DOHH2 (cell line): ENCODE measurements around the gene PPP2R2C.

Source experiments
- H3F3A ChIP-seq: fragments of 200-600 bp; sonication (generic), shearing (Covaris generic); 2 replicates; pipeline ENCODE4 v1.6.0; 2016; ENCODE audit warnings: antibody characterized with exemption, mild to moderate bottlenecking; ENCODE audit not compliant: control insufficient read depth, insufficient read depth
- H3K27ac ChIP-seq: fragments of 200-600 bp; sonication (generic); 2 replicates; pipeline ENCODE4 v1.5.1; 2014; ENCODE audit warnings: low read depth, mild to moderate bottlenecking, low read length, moderate library complexity
- H3K27me3 ChIP-seq: fragments of 200-600 bp; sonication (generic); 2 replicates; pipeline ENCODE4 v1.6.1; 2014; ENCODE audit warnings: mild to moderate bottlenecking, low read length, mixed read lengths; ENCODE audit not compliant: control insufficient read depth
- H3K36me3 ChIP-seq: fragments of 200-600 bp; sonication (generic); 2 replicates; pipeline ENCODE4 v1.6.1; 2014; ENCODE audit warnings: mild to moderate bottlenecking, low read length, moderate library complexity, mixed read lengths; ENCODE audit not compliant: control insufficient read depth
- H3K4me1 ChIP-seq: fragments of 200-600 bp; sonication (generic); 2 replicates; pipeline ENCODE4 v1.6.1; 2014; ENCODE audit warnings: mild to moderate bottlenecking, low read length, mixed read lengths; ENCODE audit not compliant: control insufficient read depth
- H3K4me2 ChIP-seq: fragments of 200-600 bp; sonication (generic); 2 replicates; pipeline ENCODE4 v1.6.0; 2014; ENCODE audit warnings: mild to moderate bottlenecking, low read length, moderate library complexity
- H3K4me3 ChIP-seq: fragments of 200-600 bp; sonication (generic); 2 replicates; pipeline ENCODE4 v1.5.1; 2014; ENCODE audit warnings: mild to moderate bottlenecking, low read length, mixed read lengths
- H3K79me2 ChIP-seq: fragments of 200-600 bp; sonication (generic); 2 replicates; pipeline ENCODE4 v1.6.1; 2014; ENCODE audit warnings: mild to moderate bottlenecking, low read length, mixed read lengths; ENCODE audit not compliant: control insufficient read depth
- H3K9me2 ChIP-seq: fragments of 200-600 bp; sonication (generic); replicated peaks from 2 replicates; pipeline ENCODE4 v1.6.1; 2014; ENCODE audit warnings: mild to moderate bottlenecking, low read length, mixed read lengths; ENCODE audit not compliant: control insufficient read depth
- H3K9me3 ChIP-seq: fragments of 200-600 bp; sonication (generic); 2 replicates; pipeline ENCODE4 v1.6.1; 2014; ENCODE audit warnings: antibody characterized with exemption, low read length, mixed read lengths; ENCODE audit not compliant: control insufficient read depth, insufficient read depth
- H4K20me1 ChIP-seq: fragments of 200-600 bp; sonication (generic); 2 replicates; pipeline ENCODE4 v1.6.0; 2014; ENCODE audit warnings: low read depth, mild to moderate bottlenecking, antibody characterized with exemption, low read length, moderate library complexity; ENCODE audit not compliant: control insufficient read depth, insufficient read depth
- CTCF ChIP-seq: fragments of 200-600 bp; sonication (generic); IDR thresholded peaks from one replicate; pipeline ENCODE4 v1.5.1; 2014; ENCODE audit warnings: antibody characterized with exemption, mild to moderate bottlenecking, low read depth, low read length; ENCODE audit not compliant: poor library complexity, severe bottlenecking
- EZH2phosphoT487 ChIP-seq: fragments of 200-600 bp; sonication (generic); IDR thresholded peaks from 2 replicates; pipeline ENCODE4 v1.6.1; 2017; ENCODE audit warnings: borderline replicate concordance, mild to moderate bottlenecking, antibody characterized with exemption, low read length, moderate library complexity, mixed read lengths

The PPP2R2C gene

GRCh38 chr4:6444582-6444981 lies 27.8 kb downstream of the PPP2R2C start:
- H3K9me2 ChIP-seq, result no peaks in the 10 kb centered on the region
- no peaks in the 10 kb centered on the region for H3K4me1 ChIP-seq
- H3K27me3 ChIP-seq, result no peaks in the 10 kb centered on the region
- no peaks in the 10 kb centered on the region for H3K9me3 ChIP-seq
- no peaks in the 10 kb centered on the region for H3F3A ChIP-seq
- no peak overlapping the region for H3K4me2 ChIP-seq
- no peaks in the 10 kb centered on the region for H3K79me2 ChIP-seq
- no peak overlapping the region for H3K27ac ChIP-seq
- TF ChIP-seq EZH2phosphoT487 (no peak), CTCF (no peak)
- H3K4me3 ChIP-seq, result no peak overlapping the region
- no peaks in the 10 kb centered on the region for H4K20me1 ChIP-seq
- H3K36me3 ChIP-seq, result no peaks in the 10 kb centered on the region

DNA sequence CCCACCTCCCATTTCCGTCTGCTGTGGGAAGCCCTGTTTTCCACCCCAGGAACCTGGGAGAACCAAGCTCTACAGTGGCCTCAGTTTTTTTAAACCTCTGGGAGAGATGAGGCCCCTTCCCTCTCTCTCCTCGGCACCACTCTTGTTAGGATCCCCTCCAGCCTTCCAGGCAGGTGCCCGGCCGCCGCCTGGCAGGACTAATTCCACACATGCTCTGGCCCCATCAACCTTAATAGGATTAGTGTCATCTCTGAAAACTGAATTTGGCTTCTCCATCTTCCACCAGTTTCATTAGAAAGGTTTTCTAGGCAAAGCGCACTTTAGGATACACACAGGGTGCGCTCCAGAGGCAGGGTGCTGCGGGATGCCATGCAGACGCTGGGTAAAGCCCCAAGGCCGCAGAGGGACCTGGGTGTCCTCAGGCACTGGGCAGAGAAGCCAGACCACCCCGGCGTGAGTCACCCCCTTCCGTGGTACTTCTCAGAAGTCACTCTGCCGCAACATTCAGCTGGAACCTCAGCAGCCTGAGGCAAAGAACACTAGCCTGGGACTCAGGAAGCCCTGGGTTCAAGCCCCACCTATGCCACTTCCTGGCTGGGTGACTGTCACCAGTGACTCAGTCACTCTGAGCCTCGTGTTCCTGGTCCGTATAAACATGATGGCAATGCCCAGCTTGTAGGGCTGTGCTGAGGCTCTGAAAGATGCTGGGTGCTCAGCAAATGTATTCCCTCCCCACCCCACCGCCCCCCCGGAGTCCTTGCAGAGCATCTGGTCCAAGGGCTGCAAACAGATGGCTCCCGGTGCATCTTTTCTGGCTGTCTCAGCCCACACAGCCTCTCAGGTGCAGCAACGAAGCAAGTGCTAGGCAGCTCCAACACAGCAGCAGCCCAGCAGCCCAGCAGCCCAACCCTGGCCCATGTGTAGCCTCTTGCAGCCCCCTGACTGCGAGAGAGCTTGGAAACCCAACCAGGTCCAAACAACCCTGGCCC lies 29.1 kb downstream of the PPP2R2C start:
- H3K79me2 ChIP-seq, result no peaks in the 10 kb centered on the region
- no peak overlapping the region for H3K4me3 ChIP-seq
- no peaks in the 10 kb centered on the region for H3K27me3 ChIP-seq
- H3K9me2 ChIP-seq, result no peaks in the 10 kb centered on the region
- H4K20me1 ChIP-seq, result no peaks in the 10 kb centered on the region
- no peak overlapping the region for H3K27ac ChIP-seq
- H3K4me2 ChIP-seq, result no peak overlapping the region
- no peaks in the 10 kb centered on the region for H3K4me1 ChIP-seq
- TF ChIP-seq EZH2phosphoT487, result no peak
- H3K9me3 ChIP-seq, result no peaks in the 10 kb centered on the region
- H3K36me3 ChIP-seq, result no peaks in the 10 kb centered on the region
- no peaks in the 10 kb centered on the region for H3F3A ChIP-seq

DNA sequence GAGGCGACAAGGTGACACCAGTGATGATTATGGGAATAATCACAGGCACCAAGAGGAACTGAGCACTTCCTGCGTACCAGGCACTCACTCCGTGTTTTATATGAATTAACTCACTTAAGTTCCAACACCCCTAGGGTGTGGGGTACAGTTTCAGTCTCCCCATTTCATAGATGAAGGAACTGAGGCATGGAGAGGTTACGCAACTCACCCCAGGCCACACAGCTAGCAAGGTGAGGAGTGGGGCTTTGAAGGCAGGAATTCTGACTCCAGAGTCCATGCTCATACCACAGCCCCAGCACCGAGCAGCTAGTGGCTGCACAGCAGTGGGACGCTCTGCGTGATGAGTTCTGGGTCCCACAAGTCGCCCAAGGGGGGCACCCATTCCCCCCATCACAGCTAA lies 29.9 kb downstream of the PPP2R2C start:
- no peaks in the 10 kb centered on the region for H3K4me1 ChIP-seq
- TF ChIP-seq EZH2phosphoT487, result no peak
- TF ChIP-seq CTCF, result no peak
- no peaks in the 10 kb centered on the region for H3K36me3 ChIP-seq
- no peak overlapping the region for H3K4me3 ChIP-seq
- no peak overlapping the region for H3K4me2 ChIP-seq
- no peak overlapping the region for H3K27ac ChIP-seq
- no peaks in the 10 kb centered on the region for H4K20me1 ChIP-seq
- H3K79me2 ChIP-seq, result no peaks in the 10 kb centered on the region
- no peaks in the 10 kb centered on the region for H3K9me3 ChIP-seq
- no peaks in the 10 kb centered on the region for H3F3A ChIP-seq
- no peaks in the 10 kb centered on the region for H3K27me3 ChIP-seq
- no peaks in the 10 kb centered on the region for H3K9me2 ChIP-seq

DNA sequence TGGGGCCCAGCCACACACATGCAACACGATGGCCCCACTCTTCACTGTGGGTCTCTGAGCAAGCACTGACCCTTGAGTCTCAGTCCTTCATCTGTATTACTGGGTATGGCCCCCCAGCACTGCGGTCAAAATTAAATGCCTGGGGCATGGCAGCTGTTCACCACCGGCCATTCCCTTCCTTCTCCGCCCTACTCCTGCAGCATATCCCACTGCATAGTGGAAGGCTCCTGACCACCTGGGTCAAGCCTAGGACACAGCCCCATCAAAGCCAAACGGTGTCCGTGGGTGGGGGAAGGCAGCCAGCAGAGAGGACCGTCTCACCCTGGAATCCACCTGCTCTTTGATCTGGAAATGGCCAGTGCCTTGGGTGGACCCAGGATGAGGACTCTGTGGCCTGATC lies 30.7 kb downstream of the PPP2R2C start:
- H3K27ac ChIP-seq, result no peak overlapping the region
- no peaks in the 10 kb centered on the region for H3K9me2 ChIP-seq
- no peak overlapping the region for H3K4me2 ChIP-seq
- no peak overlapping the region for H3K4me3 ChIP-seq
- no peaks in the 10 kb centered on the region for H3K9me3 ChIP-seq
- H4K20me1 ChIP-seq, result no peaks in the 10 kb centered on the region
- H3K36me3 ChIP-seq, result no peaks in the 10 kb centered on the region
- H3F3A ChIP-seq, result no peaks in the 10 kb centered on the region
- H3K4me1 ChIP-seq, result no peaks in the 10 kb centered on the region
- no peaks in the 10 kb centered on the region for H3K79me2 ChIP-seq
- TF ChIP-seq EZH2phosphoT487 (no peak), CTCF (no peak)
- no peaks in the 10 kb centered on the region for H3K27me3 ChIP-seq
